ENCODE measurements around the gene FAM76B.

FAM76B gene

GRCh38 chr11:95791709-95792033 lies 2.1 kb upstream of the FAM76B start:
- no peak for DNase-seq

GRCh38 chr11:95790933-95791708 lies 1.5 kb upstream of the FAM76B start:
- DNase-seq: no peak

GRCh38 chr11:95790123-95790932 lies 746 bp upstream of the FAM76B start, which contains the start of gene CEP57:
TSS of gene CEP57 (plus strand) at chr11:95790498. CDS start at chr11:95790699, 201 bp downstream.
- peak; percentile 56 for DNase-seq

- no peak for DNase-seq
Observed at GRCh38 chr11:95788921-95789505, 569 bp downstream of the FAM76B start.

- no peak for DNase-seq
Observed at GRCh38 chr11:95780544-95780943, 9.0 kb downstream of the FAM76B start.

- no peak for DNase-seq
Observed at GRCh38 chr11:95778699-95779098, 10.9 kb downstream of the FAM76B start.

GRCh38 chr11:95776859-95777258 lies 12.7 kb downstream of the FAM76B start:
- no peak for DNase-seq

GRCh38 chr11:95768521-95768920 lies 21.1 kb downstream of the FAM76B start:
- DNase-seq: no peak

GRCh38 chr11:95767498-95767897 lies 22.1 kb downstream of the FAM76B start:
- no peak for DNase-seq

GRCh38 chr11:95766701-95767100 lies 22.9 kb downstream of the FAM76B start:
- no peak for DNase-seq

- DNase-seq: no peak
Observed at GRCh38 chr11:95764267-95764898, 25.2 kb downstream of the FAM76B start.

- no peak for DNase-seq
Observed at GRCh38 chr11:95762534-95762933, 27.0 kb downstream of the FAM76B start.

GRCh38 chr11:95760941-95761340 lies 28.6 kb downstream of the FAM76B start:
- no peak for DNase-seq

- DNase-seq: no peak
Observed at GRCh38 chr11:95751515-95751914, 38.1 kb downstream of the FAM76B start.

GRCh38 chr11:95750101-95750500 lies 39.5 kb downstream of the FAM76B start:
- no peak for DNase-seq

- no peak for DNase-seq
Observed at GRCh38 chr11:95739108-95739938, 50.3 kb downstream of the FAM76B start.

- no peak for DNase-seq
Observed at GRCh38 chr11:95736809-95737208, 52.8 kb downstream of the FAM76B start.

- no peak for DNase-seq
Observed at GRCh38 chr11:95736355-95736754, 53.2 kb downstream of the FAM76B start.

- no peak for DNase-seq
Observed at GRCh38 chr11:95734009-95734572, 55.5 kb downstream of the FAM76B start.

GRCh38 chr11:95732930-95733602 lies 56.5 kb downstream of the FAM76B start:
- DNase-seq: no peak

GRCh38 chr11:95729462-95729861 lies 60.1 kb downstream of the FAM76B start:
- DNase-seq: no peak

Data from 8988T (cell line).